Loucy (cell line): ENCODE results near the gene CACNA1C.

Experiments
- H2AFZ ChIP-seq: fragments of 200-600 bp; sonication (generic); 2 replicates; pipeline ENCODE4 v1.6.0; 2016; ENCODE audit warnings: antibody characterized with exemption, mild to moderate bottlenecking, low read length, moderate library complexity
- H3F3A ChIP-seq: fragments of 200-600 bp; 2 replicates; pipeline ENCODE4 v1.6.0; 2016; ENCODE audit warnings: antibody characterized with exemption, low read depth, mild to moderate bottlenecking
- H3K27me3 ChIP-seq: fragments of 200-600 bp; sonication (generic); 2 replicates; pipeline ENCODE4 v1.6.1; 2014; ENCODE audit warnings: low read length, mild to moderate bottlenecking; ENCODE audit not compliant: insufficient read depth, poor library complexity, severe bottlenecking
- H3K36me3 ChIP-seq: fragments of 200-600 bp; sonication (generic); 2 replicates; pipeline ENCODE4 v1.6.1; 2016; ENCODE audit warnings: low read length; ENCODE audit not compliant: insufficient read depth
- H3K4me1 ChIP-seq: fragments of 200-600 bp; sonication (generic); 2 replicates; pipeline ENCODE4 v1.5.1; 2014; ENCODE audit warnings: low read length, mild to moderate bottlenecking; ENCODE audit not compliant: insufficient read depth, poor library complexity, severe bottlenecking
- H3K4me2 ChIP-seq: fragments of 200-600 bp; sonication (generic); 2 replicates; pipeline ENCODE4 v1.6.0; 2014; ENCODE audit warnings: antibody characterized with exemption, low read length, low read depth, mild to moderate bottlenecking; ENCODE audit not compliant: poor library complexity, severe bottlenecking
- H3K4me3 ChIP-seq: fragments of 200-600 bp; sonication (generic); 2 replicates; pipeline ENCODE4 v1.5.1; 2014; ENCODE audit warnings: low read length, mild to moderate bottlenecking, mixed read lengths; ENCODE audit not compliant: poor library complexity, severe bottlenecking
- H3K79me2 ChIP-seq: fragments of 200-600 bp; sonication (generic); 2 replicates; pipeline ENCODE4 v1.6.1; 2014; ENCODE audit warnings: low read length; ENCODE audit not compliant: insufficient read depth
- H3K9ac ChIP-seq: fragments of 200-600 bp; sonication (generic); 2 replicates; pipeline ENCODE4 v1.6.0; 2014; ENCODE audit warnings: mild to moderate bottlenecking, low read depth, low read length, moderate library complexity; ENCODE audit not compliant: poor library complexity, severe bottlenecking
- H3K9me2 ChIP-seq: fragments of 200-600 bp; sonication (generic); replicated peaks from 2 replicates; pipeline ENCODE4 v1.6.1; 2016; ENCODE audit warnings: low read depth, low read length, mixed read lengths
- H3K9me3 ChIP-seq: fragments of 200-600 bp; sonication (generic); 2 replicates; pipeline ENCODE4 v1.6.1; 2014; ENCODE audit warnings: mild to moderate bottlenecking, antibody characterized with exemption, low read length, low read depth; ENCODE audit not compliant: insufficient read depth
- H4K20me1 ChIP-seq: fragments of 200-600 bp; sonication (generic); 2 replicates; pipeline ENCODE4 v1.6.0; 2014; ENCODE audit warnings: antibody characterized with exemption, low read length, mild to moderate bottlenecking; ENCODE audit not compliant: insufficient read depth, poor library complexity, severe bottlenecking
- CTCF ChIP-seq: fragments of 200-600 bp; sonication (generic); conservative IDR thresholded peaks from 2 replicates; pipeline ENCODE4 v1.5.1; 2014; ENCODE audit warnings: mild to moderate bottlenecking, antibody characterized with exemption, low read length
- EZH2phosphoT487 ChIP-seq: fragments of 200-600 bp; IDR thresholded peaks from 2 replicates; pipeline ENCODE4 v1.6.1; 2018; ENCODE audit warnings: antibody characterized with exemption, mild to moderate bottlenecking, moderate library complexity, borderline replicate concordance

Gene CACNA1C

GRCh38 chr12:2439332-2440100 is 386.7 kb downstream of the CACNA1C start:
- H3K4me1 ChIP-seq: no peaks in the 10 kb centered on the region
- TF ChIP-seq EZH2phosphoT487 (no peak), CTCF (no peak)
- H3K36me3 ChIP-seq: no peaks in the 10 kb centered on the region
- H3K4me2 ChIP-seq: no peak overlapping the region
- H3K9ac ChIP-seq: no peak overlapping the region
- H3K9me2 ChIP-seq: no peaks in the 10 kb centered on the region
- H3K9me3 ChIP-seq: no peaks in the 10 kb centered on the region
- H3K27me3 ChIP-seq: no peaks in the 10 kb centered on the region
- H3F3A ChIP-seq: no peaks in the 10 kb centered on the region
- no peak overlapping the region for H2AFZ ChIP-seq
- no peaks in the 10 kb centered on the region for H3K79me2 ChIP-seq
- no peak overlapping the region for H3K4me3 ChIP-seq
- H4K20me1 ChIP-seq: no peaks in the 10 kb centered on the region

GRCh38 chr12:2443776-2444175 is 391.0 kb downstream of the CACNA1C start:
- no peak overlapping the region for H3K4me3 ChIP-seq
- no peak overlapping the region for H3K9ac ChIP-seq
- no peaks in the 10 kb centered on the region for H3K27me3 ChIP-seq
- no peaks in the 10 kb centered on the region for H3F3A ChIP-seq
- H3K9me2 ChIP-seq: no peaks in the 10 kb centered on the region
- H3K36me3 ChIP-seq: no peaks in the 10 kb centered on the region
- TF ChIP-seq EZH2phosphoT487: no peak
- no peak for TF ChIP-seq CTCF
- no peaks in the 10 kb centered on the region for H4K20me1 ChIP-seq
- no peak overlapping the region for H3K4me2 ChIP-seq
- no peaks in the 10 kb centered on the region for H3K79me2 ChIP-seq
- H3K4me1 ChIP-seq: no peaks in the 10 kb centered on the region
- no peak overlapping the region for H2AFZ ChIP-seq
- no peaks in the 10 kb centered on the region for H3K9me3 ChIP-seq

- H3K36me3 ChIP-seq: no peaks in the 10 kb centered on the region
- H4K20me1 ChIP-seq: no peaks in the 10 kb centered on the region
- no peaks in the 10 kb centered on the region for H3K27me3 ChIP-seq
- H3K4me2 ChIP-seq: no peak overlapping the region
- no peak overlapping the region for H2AFZ ChIP-seq
- H3K9me2 ChIP-seq: no peaks in the 10 kb centered on the region
- H3K9me3 ChIP-seq: no peaks in the 10 kb centered on the region
- H3K9ac ChIP-seq: no peak overlapping the region
- no peak for TF ChIP-seq EZH2phosphoT487
- no peak for TF ChIP-seq CTCF
- no peaks in the 10 kb centered on the region for H3K4me1 ChIP-seq
- no peaks in the 10 kb centered on the region for H3F3A ChIP-seq
- H3K79me2 ChIP-seq: no peaks in the 10 kb centered on the region
- no peak overlapping the region for H3K4me3 ChIP-seq
These were observed 393.2 kb downstream of the CACNA1C start for GRCh38 chr12:2445968-2446367.
